Measurements from ENCODE around the gene THADA.

THADA gene

GRCh38 chr2:43435746-43436145, 160.1 kb downstream of the THADA start:
- no peak overlapping the region for H3K27ac ChIP-seq (ENCODE audit: insufficient read depth, low read depth, low read length, poor library complexity, severe bottlenecking)
- H3K9me3 ChIP-seq (ENCODE audit: control insufficient read depth, low read length) = no peaks in the 10 kb centered on the region
- no peaks in the 10 kb centered on the region for H3K27me3 ChIP-seq (ENCODE audit: control insufficient read depth, insufficient read depth, low read length, poor library complexity, severe bottlenecking)
- H3K36me3 ChIP-seq (ENCODE audit: control insufficient read depth, insufficient read depth, low read length) = no peaks in the 10 kb centered on the region
- no peak overlapping the region for H3K4me3 ChIP-seq (ENCODE audit: insufficient read depth, low read depth, low read length)
- no peaks in the 10 kb centered on the region for H3K4me1 ChIP-seq (ENCODE audit: control insufficient read depth, insufficient read depth, low read length)

GRCh38 chr2:43430489-43430888, 165.3 kb downstream of the THADA start:
- Histone ChIP-seq H3K9me3 (ENCODE audit: control insufficient read depth, low read length) (no peaks in the 10 kb centered on the region), H3K4me1 (ENCODE audit: control insufficient read depth, insufficient read depth, low read length) (no peaks in the 10 kb centered on the region), H3K36me3 (ENCODE audit: control insufficient read depth, insufficient read depth, low read length) (no peaks in the 10 kb centered on the region), H3K27ac (ENCODE audit: insufficient read depth, low read depth, low read length, poor library complexity, severe bottlenecking) (no peak overlapping the region), H3K4me3 (ENCODE audit: insufficient read depth, low read depth, low read length) (no peak overlapping the region), H3K27me3 (ENCODE audit: control insufficient read depth, insufficient read depth, low read length, poor library complexity, severe bottlenecking) (no peaks in the 10 kb centered on the region)
- WGBS, 2 experiments = 91 to 93% methylated on average over 2 of the region's 2 CpGs

- Histone ChIP-seq H3K4me3 (ENCODE audit: insufficient read depth, low read depth, low read length) (no peak overlapping the region), H3K27ac (ENCODE audit: insufficient read depth, low read depth, low read length, poor library complexity, severe bottlenecking) (no peak overlapping the region), H3K4me1 (ENCODE audit: control insufficient read depth, insufficient read depth, low read length) (no peaks in the 10 kb centered on the region), H3K36me3 (ENCODE audit: control insufficient read depth, insufficient read depth, low read length) (no peaks in the 10 kb centered on the region), H3K9me3 (ENCODE audit: control insufficient read depth, low read length) (no peaks in the 10 kb centered on the region), H3K27me3 (ENCODE audit: control insufficient read depth, insufficient read depth, low read length, poor library complexity, severe bottlenecking) (no peaks in the 10 kb centered on the region)
- WGBS, 2 experiments = 99 to 100% methylated on average over 1 to 2 of the region's 3 CpGs
Observed at GRCh38 chr2:43429369-43429768, 166.5 kb downstream of the THADA start.

GRCh38 chr2:43427032-43427424, 168.8 kb downstream of the THADA start:
- no peaks in the 10 kb centered on the region for H3K36me3 ChIP-seq (ENCODE audit: control insufficient read depth, insufficient read depth, low read length)
- no peaks in the 10 kb centered on the region for H3K27me3 ChIP-seq (ENCODE audit: control insufficient read depth, insufficient read depth, low read length, poor library complexity, severe bottlenecking)
- no peaks in the 10 kb centered on the region for H3K9me3 ChIP-seq (ENCODE audit: control insufficient read depth, low read length)
- WGBS, 2 experiments = 94 to 97% methylated on average over 8 of the region's 8 CpGs
- H3K4me3 ChIP-seq (ENCODE audit: insufficient read depth, low read depth, low read length) = no peak overlapping the region
- H3K4me1 ChIP-seq (ENCODE audit: control insufficient read depth, insufficient read depth, low read length) = no peaks in the 10 kb centered on the region
- H3K27ac ChIP-seq (ENCODE audit: insufficient read depth, low read depth, low read length, poor library complexity, severe bottlenecking) = no peak overlapping the region

GRCh38 chr2:43426305-43427031, 169.4 kb downstream of the THADA start:
- H3K27me3 ChIP-seq (ENCODE audit: control insufficient read depth, insufficient read depth, low read length, poor library complexity, severe bottlenecking) = no peaks in the 10 kb centered on the region
- H3K4me3 ChIP-seq (ENCODE audit: insufficient read depth, low read depth, low read length) = no peak overlapping the region
- no peaks in the 10 kb centered on the region for H3K36me3 ChIP-seq (ENCODE audit: control insufficient read depth, insufficient read depth, low read length)
- H3K4me1 ChIP-seq (ENCODE audit: control insufficient read depth, insufficient read depth, low read length) = no peaks in the 10 kb centered on the region
- 97 to 100% methylated on average over 2 to 3 of the region's 3 CpGs for WGBS, 2 experiments
- H3K27ac ChIP-seq (ENCODE audit: insufficient read depth, low read depth, low read length, poor library complexity, severe bottlenecking) = no peak overlapping the region
- no peaks in the 10 kb centered on the region for H3K9me3 ChIP-seq (ENCODE audit: control insufficient read depth, low read length)

GRCh38 chr2:43425659-43426058, 170.2 kb downstream of the THADA start:
- 78 to 80% methylated on average over 1 of the region's 1 CpG for WGBS, 2 experiments
- no peak overlapping the region for H3K4me3 ChIP-seq (ENCODE audit: insufficient read depth, low read depth, low read length)
- no peaks in the 10 kb centered on the region for H3K4me1 ChIP-seq (ENCODE audit: control insufficient read depth, insufficient read depth, low read length)
- H3K36me3 ChIP-seq (ENCODE audit: control insufficient read depth, insufficient read depth, low read length) = no peaks in the 10 kb centered on the region
- H3K27ac ChIP-seq (ENCODE audit: insufficient read depth, low read depth, low read length, poor library complexity, severe bottlenecking) = no peak overlapping the region
- H3K9me3 ChIP-seq (ENCODE audit: control insufficient read depth, low read length) = no peaks in the 10 kb centered on the region
- no peaks in the 10 kb centered on the region for H3K27me3 ChIP-seq (ENCODE audit: control insufficient read depth, insufficient read depth, low read length, poor library complexity, severe bottlenecking)

- no peak overlapping the region for H3K4me3 ChIP-seq (ENCODE audit: insufficient read depth, low read depth, low read length)
- H3K27me3 ChIP-seq (ENCODE audit: control insufficient read depth, insufficient read depth, low read length, poor library complexity, severe bottlenecking) = no peaks in the 10 kb centered on the region
- no peaks in the 10 kb centered on the region for H3K36me3 ChIP-seq (ENCODE audit: control insufficient read depth, insufficient read depth, low read length)
- 87 to 96% methylated on average over 6 of the region's 6 CpGs for WGBS, 2 experiments
- H3K9me3 ChIP-seq (ENCODE audit: control insufficient read depth, low read length) = no peaks in the 10 kb centered on the region
- H3K27ac ChIP-seq (ENCODE audit: insufficient read depth, low read depth, low read length, poor library complexity, severe bottlenecking) = no peak overlapping the region
- no peaks in the 10 kb centered on the region for H3K4me1 ChIP-seq (ENCODE audit: control insufficient read depth, insufficient read depth, low read length)
Observed at GRCh38 chr2:43424262-43425207, 171.3 kb downstream of the THADA start.

GRCh38 chr2:43423941-43424261, 171.9 kb downstream of the THADA start:
- Histone ChIP-seq H3K27ac (ENCODE audit: insufficient read depth, low read depth, low read length, poor library complexity, severe bottlenecking) (no peak overlapping the region), H3K9me3 (ENCODE audit: control insufficient read depth, low read length) (no peaks in the 10 kb centered on the region), H3K36me3 (ENCODE audit: control insufficient read depth, insufficient read depth, low read length) (no peaks in the 10 kb centered on the region), H3K27me3 (ENCODE audit: control insufficient read depth, insufficient read depth, low read length, poor library complexity, severe bottlenecking) (no peaks in the 10 kb centered on the region), H3K4me3 (ENCODE audit: insufficient read depth, low read depth, low read length) (no peak overlapping the region), H3K4me1 (ENCODE audit: control insufficient read depth, insufficient read depth, low read length) (no peaks in the 10 kb centered on the region)

GRCh38 chr2:43421194-43421593, 174.6 kb downstream of the THADA start:
- Histone ChIP-seq H3K4me3 (ENCODE audit: insufficient read depth, low read depth, low read length) (no peak overlapping the region), H3K27ac (ENCODE audit: insufficient read depth, low read depth, low read length, poor library complexity, severe bottlenecking) (no peak overlapping the region), H3K9me3 (ENCODE audit: control insufficient read depth, low read length) (no peaks in the 10 kb centered on the region), H3K27me3 (ENCODE audit: control insufficient read depth, insufficient read depth, low read length, poor library complexity, severe bottlenecking) (no peaks in the 10 kb centered on the region), H3K4me1 (ENCODE audit: control insufficient read depth, insufficient read depth, low read length) (no peaks in the 10 kb centered on the region), H3K36me3 (ENCODE audit: control insufficient read depth, insufficient read depth, low read length) (no peaks in the 10 kb centered on the region)
- 90 to 100% methylated on average over 1 of the region's 1 CpG for WGBS, 2 experiments

- Histone ChIP-seq H3K27me3 (ENCODE audit: control insufficient read depth, insufficient read depth, low read length, poor library complexity, severe bottlenecking) (no peaks in the 10 kb centered on the region), H3K9me3 (ENCODE audit: control insufficient read depth, low read length) (no peaks in the 10 kb centered on the region), H3K36me3 (ENCODE audit: control insufficient read depth, insufficient read depth, low read length) (no peaks in the 10 kb centered on the region), H3K27ac (ENCODE audit: insufficient read depth, low read depth, low read length, poor library complexity, severe bottlenecking) (no peak overlapping the region), H3K4me3 (ENCODE audit: insufficient read depth, low read depth, low read length) (no peak overlapping the region), H3K4me1 (ENCODE audit: control insufficient read depth, insufficient read depth, low read length) (no peaks in the 10 kb centered on the region)
Observed at GRCh38 chr2:43420389-43420801, 175.4 kb downstream of the THADA start.
